T-cell (primary cell): ENCODE measurements around the gene PDCD6IP. TPM values are rescaled to one million over a fixed set of nuclear protein-coding genes. Genes with fewer than 3 reads are reported as not detected.

ENCODE experiments used
- ATAC-seq, 4 experiments: fragments of 200-7000 bp in 3 of 4; fragments of 150-1000 bp in 1 of 4; cut with Tn5 transposase; replicated peaks in 1 of 4; 1 replicate in 3 of 4; 2 replicates in 1 of 4; pipeline ENCODE4 v1.10.0; 2021; ENCODE audit warnings: moderate library complexity in 3 of 4, mild to moderate bottlenecking in 2 of 4, moderate number of reproducible peaks in 1 of 4
- CTCF ChIA-PET, 2 donors: fragments of 300-600 bp; sonication (Branson Sonifier 250); formaldehyde crosslinking; loops; one replicate each; lab custom pipeline; 2022; ENCODE audit warnings: antibody characterized with exemption in 2 of 2; lab: Charles Lee
- POLR2A ChIA-PET, 2 donors: fragments of 300-600 bp; sonication (Branson Sonifier 250); formaldehyde crosslinking; loops; one replicate each; lab custom pipeline; 2022; ENCODE audit warnings: antibody characterized with exemption in 2 of 2; lab: Charles Lee
- DNase-seq, 35 experiments: peaks; one replicate each; pipeline versions ENCODE4 v3.0.0 to v3.0.0-alpha.2; 2013 to 2023
- H3K27ac ChIP-seq: one replicate; pipeline ENCODE4 v1.5.1; 2013; ENCODE audit warnings: low read length
- H3K27me3 ChIP-seq, 2 experiments: replicated peaks in 1 of 2; 1 replicate in 1 of 2; 2 replicates in 1 of 2; pipeline versions ENCODE4 v1.6.1 to v1.7.0; 2013; ENCODE audit warnings: low read length in 1 of 2, mixed read lengths in 1 of 2; ENCODE audit not compliant: control insufficient read depth in 2 of 2, insufficient read depth in 2 of 2; ENCODE audit errors: extremely low read depth in 1 of 2
- H3K36me3 ChIP-seq, 2 donors: 1 replicate in 1 of 2; 2 replicates in 1 of 2; pipeline versions ENCODE4 v1.6.1 to v1.7.0; 2013; ENCODE audit warnings: low read length in 1 of 2; ENCODE audit not compliant: control insufficient read depth in 2 of 2, insufficient read depth in 1 of 2; ENCODE audit errors: extremely low read depth in 1 of 2
- H3K4me1 ChIP-seq, 2 experiments: 1 replicate in 1 of 2; 2 replicates in 1 of 2; pipeline versions ENCODE4 v1.6.1 to v1.7.0; 2013; ENCODE audit warnings: low read length in 2 of 2, mixed read lengths in 1 of 2; ENCODE audit not compliant: insufficient read depth in 2 of 2, control insufficient read depth in 1 of 2; ENCODE audit errors: extremely low read depth in 1 of 2
- H3K4me3 ChIP-seq, 2 donors: 1 replicate in 1 of 2; 2 replicates in 1 of 2; pipeline versions ENCODE4 v1.5.1 to v1.7.0; 2013; ENCODE audit warnings: mild to moderate bottlenecking in 2 of 2, low read length in 1 of 2, moderate library complexity in 1 of 2; ENCODE audit not compliant: control insufficient read depth in 1 of 2; ENCODE audit errors: extremely low read depth in 1 of 2
- H3K9me3 ChIP-seq: 2 replicates; pipeline ENCODE4 v1.7.0; 2013
- H3K27ac Mint-ChIP-seq, 2 donors: one replicate each; pipeline ENCODE4 v1.8.0; 2020 to 2021; ENCODE audit warnings: mild to moderate bottlenecking in 2 of 2, mixed read lengths in 2 of 2
- H3K27me3 Mint-ChIP-seq, 2 donors: one replicate each; pipeline ENCODE4 v1.8.0; 2021 to 2022; ENCODE audit warnings: mixed read lengths in 2 of 2
- H3K36me3 Mint-ChIP-seq: one replicate; pipeline ENCODE4 v1.8.0; 2021; ENCODE audit warnings: mixed read lengths
- H3K4me1 Mint-ChIP-seq, 3 donors: one replicate each; pipeline ENCODE4 v1.8.0; 2020 to 2022; ENCODE audit warnings: mixed read lengths in 3 of 3, mild to moderate bottlenecking in 1 of 3
- H3K4me3 Mint-ChIP-seq, 3 donors: one replicate each; pipeline ENCODE4 v1.8.0; 2020 to 2022; ENCODE audit warnings: mild to moderate bottlenecking in 3 of 3, mixed read lengths in 3 of 3, moderate library complexity in 3 of 3
- H3K9me3 Mint-ChIP-seq, 3 donors: one replicate each; pipeline ENCODE4 v1.8.0; 2020 to 2022; ENCODE audit warnings: mixed read lengths in 3 of 3
- WGBS: methylation state at CpG from one replicate; pipeline ENCODE4 v1.1.5; 2013; ENCODE audit warnings: missing lambda C conversion rate; ENCODE audit not compliant: insufficient coverage; 5-methylcytosine and 5-hydroxymethylcytosine counted together
- total RNA-seq, 35 experiments: library from RNA in 6 of 35; stranded (reverse) in 6 of 35; fragments of 120-200 nt in 1 of 35; gene quantifications; one replicate each; pipeline versions ENCODE4 v1.2.1 to v1.2.4 and lab custom pipeline; 2013 to 2026

The PDCD6IP gene
- total RNA-seq, 5 donors from 2014 or later (not counting 1 experiment from before 2014, with no cell fraction given): 139 to 216 (median 189) TPM

- Histone ChIP-seq H3K4me3 (no peak overlapping the region), H3K27me3 (no peaks in the 10 kb centered on the region), H3K36me3 (no peaks in the 10 kb centered on the region), H3K27ac (no peak overlapping the region), H3K9me3 (no peaks in the 10 kb centered on the region), H3K4me1 (no peaks in the 10 kb centered on the region)
- CTCF ChIA-PET: no interaction called here
- H3K27me3 Mint-ChIP-seq: peaks cover 0 to 2% of the 10 kb centered on the region in 2 donors
- H3K36me3 Mint-ChIP-seq: no peaks in the 10 kb centered on the region
- H3K4me3 Mint-ChIP-seq: no peak overlapping the region
- POLR2A ChIA-PET: no interaction called here
- DNase-seq: no peak
- WGBS: 42% methylated on average over 3 of the region's 4 CpGs
- H3K4me1 Mint-ChIP-seq: peaks cover 0 to 6% (median 2%) of the 10 kb centered on the region in 3 donors
- H3K27ac Mint-ChIP-seq: no peak overlapping the region
- H3K9me3 Mint-ChIP-seq: peaks cover 0 to 4% (median 0%) of the 10 kb centered on the region in 3 donors
- no peak for ATAC-seq
Observed at GRCh38 chr3:33918126-33918756, 119.8 kb downstream of the PDCD6IP start.

Other genes with a start within 250 kb of the PDCD6IP start
- gene CLASP2, start 80.4 kb upstream of the PDCD6IP start, total RNA-seq: 10 to 100 TPM; 54.0 to 80.1 (median 60.5) TPM